HG03060 (cell line): Measurements from ENCODE around the gene CD101.
"Not testable (repeated sequence)": the region's sequence is repeated elsewhere in the genome, so short reads cannot be mapped to it uniquely, and the experiment has no call there.

Source experiments
- ATAC-seq: cut with Tn5 transposase; IDR thresholded peaks from one replicate; pipeline ENCODE4 v1.9.1; 2021; ENCODE audit warnings: low read depth, moderate number of reproducible peaks; ENCODE audit not compliant: unreplicated experiment

Gene CD101

GRCh38 chr1:117001254-117001927 is at the start of gene CD101:
Gene CD101, plus strand, starts transcription at chr1:117001760. Its CDS starts 58 bp downstream, at chr1:117001818.
- peak; percentile 81 for ATAC-seq

- ATAC-seq, result no peak
These were observed 48.8 kb upstream of the CD101 start for GRCh38 chr1:116952738-116953275.

- ATAC-seq, result no peak
These were observed 47.1 kb upstream of the CD101 start for GRCh38 chr1:116954440-116954839.

GRCh38 chr1:116956378-116956777 is 45.2 kb upstream of the CD101 start:
- no peak for ATAC-seq

GRCh38 chr1:116957646-116958045 is 43.9 kb upstream of the CD101 start:
- no peak for ATAC-seq

- ATAC-seq, result no peak
These were observed 43.5 kb upstream of the CD101 start for GRCh38 chr1:116958110-116958509.

- ATAC-seq, result no peak
These were observed 42.6 kb upstream of the CD101 start for GRCh38 chr1:116958977-116959376.

GRCh38 chr1:116961606-116962005 is 40.0 kb upstream of the CD101 start:
- ATAC-seq, result no peak

GRCh38 chr1:116962987-116963639 is 38.4 kb upstream of the CD101 start:
- ATAC-seq, result no peak

GRCh38 chr1:116966791-116967190 is 34.8 kb upstream of the CD101 start:
- ATAC-seq, result no peak

- ATAC-seq, result no peak
These were observed 32.8 kb upstream of the CD101 start for GRCh38 chr1:116968724-116969123.

GRCh38 chr1:116971258-116971860 is 30.2 kb upstream of the CD101 start:
- ATAC-seq, result no peak

- no peak for ATAC-seq
These were observed 29.4 kb upstream of the CD101 start for GRCh38 chr1:116971965-116972673.

- no peak for ATAC-seq
These were observed 28.9 kb upstream of the CD101 start for GRCh38 chr1:116972674-116973030.

GRCh38 chr1:116980309-116980708 is 21.3 kb upstream of the CD101 start:
- ATAC-seq, result not testable (repeated sequence)

- ATAC-seq, result no peak
These were observed 20.0 kb upstream of the CD101 start for GRCh38 chr1:116981521-116982037.

- no peak for ATAC-seq
These were observed 19.1 kb upstream of the CD101 start for GRCh38 chr1:116982319-116983004.

GRCh38 chr1:116983112-116983511 is 18.4 kb upstream of the CD101 start:
- ATAC-seq, result no peak

GRCh38 chr1:116983678-116984077 is 17.9 kb upstream of the CD101 start:
- ATAC-seq, result no peak
